ENCODE data around the gene TPM1. TPM values are rescaled to one million over a fixed set of nuclear protein-coding genes. Genes with fewer than 3 reads are reported as not detected.

TPM1 gene
- total RNA-seq, 1 experiment from 2014 or later: 174 TPM

DNA sequence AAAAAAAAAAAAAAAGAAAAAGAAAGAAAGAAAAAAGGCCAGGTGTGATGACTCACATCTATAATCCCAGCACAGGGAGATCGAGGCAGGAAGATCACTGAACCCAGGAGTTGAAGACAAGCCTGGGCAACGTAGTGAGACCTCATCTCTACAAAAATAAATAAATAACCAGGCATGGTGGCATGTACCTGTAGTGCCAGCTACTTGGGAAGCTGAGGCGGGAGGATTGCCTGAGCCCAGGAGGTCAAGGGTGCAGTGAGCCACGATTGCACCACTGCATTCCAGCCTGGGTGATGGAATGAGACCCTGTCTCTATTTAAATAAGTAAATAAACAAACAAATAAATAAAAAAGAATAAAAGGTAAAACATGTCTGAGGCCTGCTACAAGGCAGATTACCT is 39.8 kb downstream of the TPM1 start:
- intact Hi-C loops (cut with micrococcal nuclease; ENCODE audit: unreplicated experiment): no loop called here
- Histone ChIP-seq H3K27ac (no peak overlapping the region), H3K9me3 (ENCODE audit: insufficient read depth, low read depth) (no peaks in the 10 kb centered on the region), H3K4me2 (no peak overlapping the region), H2AFZ (no peak overlapping the region), H3K9me2 (ENCODE audit: insufficient read depth) (no peaks in the 10 kb centered on the region), H3K79me2 (ENCODE audit: low read depth) (no peaks in the 10 kb centered on the region), H3K27me3 (ENCODE audit: insufficient read depth, low read depth) (no peaks in the 10 kb centered on the region), H4K20me1 (ENCODE audit: insufficient read depth) (no peaks in the 10 kb centered on the region), H3F3A (ENCODE audit: insufficient read depth, low read depth) (no peaks in the 10 kb centered on the region), H3K4me3 (no peak overlapping the region), H3K36me3 (ENCODE audit: low read depth) (no peaks in the 10 kb centered on the region), H3K4me1 (replicated peaks; ENCODE audit: insufficient read depth) (no peaks in the 10 kb centered on the region)
- CTCF ChIA-PET: interaction anchor here (0.6 to 1.2 kb wide), 5 partner anchors 34 to 986 kb away, joined by 3 to 12 read pairs (median 4); no protein-coding TSS in a partner anchor
- BruUV-seq (replicated peaks): no TSS peak
- TF ChIP-seq, protein P1, sequence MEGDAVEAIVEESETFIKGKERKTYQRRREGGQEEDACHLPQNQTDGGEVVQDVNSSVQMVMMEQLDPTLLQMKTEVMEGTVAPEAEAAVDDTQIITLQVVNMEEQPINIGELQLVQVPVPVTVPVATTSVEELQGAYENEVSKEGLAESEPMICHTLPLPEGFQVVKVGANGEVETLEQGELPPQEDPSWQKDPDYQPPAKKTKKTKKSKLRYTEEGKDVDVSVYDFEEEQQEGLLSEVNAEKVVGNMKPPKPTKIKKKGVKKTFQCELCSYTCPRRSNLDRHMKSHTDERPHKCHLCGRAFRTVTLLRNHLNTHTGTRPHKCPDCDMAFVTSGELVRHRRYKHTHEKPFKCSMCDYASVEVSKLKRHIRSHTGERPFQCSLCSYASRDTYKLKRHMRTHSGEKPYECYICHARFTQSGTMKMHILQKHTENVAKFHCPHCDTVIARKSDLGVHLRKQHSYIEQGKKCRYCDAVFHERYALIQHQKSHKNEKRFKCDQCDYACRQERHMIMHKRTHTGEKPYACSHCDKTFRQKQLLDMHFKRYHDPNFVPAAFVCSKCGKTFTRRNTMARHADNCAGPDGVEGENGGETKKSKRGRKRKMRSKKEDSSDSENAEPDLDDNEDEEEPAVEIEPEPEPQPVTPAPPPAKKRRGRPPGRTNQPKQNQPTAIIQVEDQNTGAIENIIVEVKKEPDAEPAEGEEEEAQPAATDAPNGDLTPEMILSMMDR (conservative IDR thresholded peaks at IDR 0.05): no peak
- TF ChIP-seq EZH2 (IDR thresholded peaks at IDR 0.05; ENCODE audit: low read depth): no peak
- DNase-seq: no peak
- POLR2A ChIA-PET (ENCODE audit: unreplicated experiment): no interaction called here

DNA sequence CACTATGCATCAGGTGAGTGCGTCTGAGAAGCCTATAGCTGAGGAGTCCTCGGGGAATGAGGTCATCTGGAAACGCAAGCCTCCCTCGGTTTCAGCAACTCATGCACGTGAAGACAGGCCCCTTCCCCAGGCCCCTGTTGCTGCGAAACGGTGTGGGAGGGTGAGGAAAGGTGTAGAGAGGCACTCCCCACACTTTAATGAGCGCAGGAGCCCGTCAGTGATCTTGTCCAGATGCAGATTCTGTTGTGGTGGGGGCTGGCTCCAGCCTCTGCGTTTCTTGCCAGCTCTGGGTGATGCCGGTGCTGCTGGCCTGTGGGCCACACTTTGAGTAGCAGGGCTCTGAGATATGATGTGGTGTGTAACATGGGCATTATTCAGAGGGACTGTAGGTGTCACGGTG is 40.5 kb downstream of the TPM1 start:
- H3K9me3 ChIP-seq (ENCODE audit: insufficient read depth, low read depth): no peaks in the 10 kb centered on the region
- intact Hi-C loops (cut with micrococcal nuclease; ENCODE audit: unreplicated experiment): no loop called here
- BruUV-seq (replicated peaks): no TSS peak
- ChIA-PET POLR2A (ENCODE audit: unreplicated experiment) (no interaction called here), CTCF (interaction anchor here (0.6 kb wide), 1 partner anchor 35 kb away, joined by 5 read pairs; no protein-coding TSS in a partner anchor)
- no peak overlapping the region for H3K27ac ChIP-seq
- no peaks in the 10 kb centered on the region for H3K79me2 ChIP-seq (ENCODE audit: low read depth)
- DNase-seq: no peak
- H3K9me2 ChIP-seq (ENCODE audit: insufficient read depth): no peaks in the 10 kb centered on the region
- no peaks in the 10 kb centered on the region for H4K20me1 ChIP-seq (ENCODE audit: insufficient read depth)
- H3K27me3 ChIP-seq (ENCODE audit: insufficient read depth, low read depth): no peaks in the 10 kb centered on the region
- H2AFZ ChIP-seq: no peak overlapping the region
- H3K36me3 ChIP-seq (ENCODE audit: low read depth): no peaks in the 10 kb centered on the region
- H3K4me2 ChIP-seq: no peak overlapping the region
- TF ChIP-seq, protein P1 (conservative IDR thresholded peaks at IDR 0.05): no peak
- no peak for TF ChIP-seq EZH2 (IDR thresholded peaks at IDR 0.05; ENCODE audit: low read depth)
- no peaks in the 10 kb centered on the region for H3K4me1 ChIP-seq (replicated peaks; ENCODE audit: insufficient read depth)
- no peaks in the 10 kb centered on the region for H3F3A ChIP-seq (ENCODE audit: insufficient read depth, low read depth)
- no peak overlapping the region for H3K4me3 ChIP-seq

DNA sequence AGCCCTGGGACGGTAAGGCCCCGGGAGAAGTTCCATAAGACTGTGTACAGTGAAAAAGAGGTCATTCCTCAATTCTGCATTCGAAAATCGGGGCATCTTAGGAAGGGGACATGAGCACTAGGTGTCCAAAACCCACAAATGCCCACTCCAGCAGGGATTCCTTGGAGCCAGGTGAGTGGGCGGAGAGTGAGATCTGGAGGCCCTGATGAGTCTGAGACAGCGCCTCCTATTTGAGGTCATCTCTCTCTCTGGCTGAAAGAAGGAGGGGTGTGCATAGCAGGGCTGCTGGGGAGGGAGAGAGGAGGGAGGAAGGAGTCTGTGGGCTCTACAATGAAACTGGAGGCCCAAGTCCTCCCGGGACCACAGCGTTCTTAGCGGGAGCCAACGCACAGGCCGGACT is 41.0 kb downstream of the TPM1 start:
- H2AFZ ChIP-seq: no peak overlapping the region
- no TSS peak for BruUV-seq (replicated peaks)
- TF ChIP-seq, protein P1 (conservative IDR thresholded peaks at IDR 0.05): no peak
- TF ChIP-seq EZH2 (IDR thresholded peaks at IDR 0.05; ENCODE audit: low read depth): no peak

More for the DNA sequence above, 41.0 kb downstream of the TPM1 start:
- H3K36me3 ChIP-seq (ENCODE audit: low read depth): no peaks in the 10 kb centered on the region
- no peaks in the 10 kb centered on the region for H3K9me2 ChIP-seq (ENCODE audit: insufficient read depth)
- H3K4me3 ChIP-seq: no peak overlapping the region
- no peaks in the 10 kb centered on the region for H3K79me2 ChIP-seq (ENCODE audit: low read depth)
- H3K4me1 ChIP-seq (replicated peaks; ENCODE audit: insufficient read depth): no peaks in the 10 kb centered on the region
- H3K9me3 ChIP-seq (ENCODE audit: insufficient read depth, low read depth): no peaks in the 10 kb centered on the region
- H3K27me3 ChIP-seq (ENCODE audit: insufficient read depth, low read depth): no peaks in the 10 kb centered on the region
- no peak for DNase-seq
- POLR2A ChIA-PET (ENCODE audit: unreplicated experiment): no interaction called here
- no peak overlapping the region for H3K27ac ChIP-seq
- H4K20me1 ChIP-seq (ENCODE audit: insufficient read depth): no peaks in the 10 kb centered on the region
- intact Hi-C loops (cut with micrococcal nuclease; ENCODE audit: unreplicated experiment): no loop called here
- CTCF ChIA-PET: interaction anchor here (0.6 kb wide), 1 partner anchor 36 kb away, joined by 5 read pairs; no protein-coding TSS in a partner anchor
- H3F3A ChIP-seq (ENCODE audit: insufficient read depth, low read depth): no peaks in the 10 kb centered on the region
- no peak overlapping the region for H3K4me2 ChIP-seq

Data from PC-9 (cell line).